Measurements from ENCODE around the gene TGFB1.
A peak's percentile ranks its signal among the peaks of the same experiment; 100 is the strongest.

DNA sequence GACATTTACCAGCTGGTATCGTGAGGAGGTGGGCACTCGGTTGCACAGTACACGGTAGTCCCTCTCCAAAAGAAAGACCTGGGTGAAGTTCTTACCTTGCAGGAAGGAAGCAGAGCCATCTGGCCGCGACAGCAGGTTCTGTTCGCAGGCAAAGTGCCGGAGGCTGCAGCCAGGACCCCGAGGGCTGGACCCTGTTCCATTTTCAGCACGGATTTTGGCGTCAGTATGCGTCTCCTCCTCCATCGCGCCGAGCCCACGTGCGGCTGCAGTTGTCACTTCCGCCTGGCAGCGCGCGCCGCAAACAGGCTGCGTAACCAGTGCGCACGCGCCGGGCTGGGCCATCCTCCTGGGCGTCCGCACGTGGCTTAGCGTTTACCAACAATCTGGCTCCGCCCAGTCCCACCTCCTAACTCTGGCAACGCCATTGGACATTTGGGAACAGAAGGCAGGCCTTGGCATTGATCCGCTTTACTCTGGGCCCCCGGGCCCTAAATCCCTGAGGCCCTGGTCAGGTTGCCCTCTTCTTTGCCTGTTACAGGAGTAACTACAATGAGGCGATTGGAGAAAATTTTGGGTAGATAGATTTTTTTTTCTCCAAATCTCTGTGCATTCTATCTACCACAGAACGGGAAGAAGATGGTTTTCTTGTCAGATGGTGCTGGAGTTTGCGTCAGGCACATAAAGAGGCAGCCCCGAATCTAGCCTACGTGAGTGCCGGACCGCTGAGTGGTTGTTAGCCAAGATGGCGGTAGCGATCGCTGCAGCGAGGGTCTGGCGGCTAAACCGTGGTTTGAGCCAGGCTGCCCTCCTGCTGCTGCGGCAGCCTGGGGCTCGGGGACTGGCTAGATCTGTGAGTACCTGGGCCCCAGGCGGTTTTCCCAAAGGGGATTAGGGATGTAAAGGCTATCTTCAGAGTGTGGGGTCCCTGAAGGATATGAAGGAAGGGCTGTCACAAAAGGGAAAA, 43.6 kb upstream of the TGFB1 start, which contains the start of the genes BCKDHA and EXOSC5:
- TF ChIP-seq, protein P1, sequence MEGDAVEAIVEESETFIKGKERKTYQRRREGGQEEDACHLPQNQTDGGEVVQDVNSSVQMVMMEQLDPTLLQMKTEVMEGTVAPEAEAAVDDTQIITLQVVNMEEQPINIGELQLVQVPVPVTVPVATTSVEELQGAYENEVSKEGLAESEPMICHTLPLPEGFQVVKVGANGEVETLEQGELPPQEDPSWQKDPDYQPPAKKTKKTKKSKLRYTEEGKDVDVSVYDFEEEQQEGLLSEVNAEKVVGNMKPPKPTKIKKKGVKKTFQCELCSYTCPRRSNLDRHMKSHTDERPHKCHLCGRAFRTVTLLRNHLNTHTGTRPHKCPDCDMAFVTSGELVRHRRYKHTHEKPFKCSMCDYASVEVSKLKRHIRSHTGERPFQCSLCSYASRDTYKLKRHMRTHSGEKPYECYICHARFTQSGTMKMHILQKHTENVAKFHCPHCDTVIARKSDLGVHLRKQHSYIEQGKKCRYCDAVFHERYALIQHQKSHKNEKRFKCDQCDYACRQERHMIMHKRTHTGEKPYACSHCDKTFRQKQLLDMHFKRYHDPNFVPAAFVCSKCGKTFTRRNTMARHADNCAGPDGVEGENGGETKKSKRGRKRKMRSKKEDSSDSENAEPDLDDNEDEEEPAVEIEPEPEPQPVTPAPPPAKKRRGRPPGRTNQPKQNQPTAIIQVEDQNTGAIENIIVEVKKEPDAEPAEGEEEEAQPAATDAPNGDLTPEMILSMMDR (IDR thresholded peaks at IDR 0.05 in 2 of 3, conservative IDR thresholded peaks at IDR 0.05 in 1 of 3; ENCODE audit: insufficient read depth in 2 of 3, low read depth in 1 of 3, low read length in 3 of 3), result no peak
- TF ChIP-seq EZH2 (IDR thresholded peaks at IDR 0.05; ENCODE audit: borderline replicate concordance, low read depth, low read length) (no peak), POLR2A (conservative IDR thresholded peaks at IDR 0.05) (peak; percentile 86), ZNF76 (CRISPR knock-in tag; IDR thresholded peaks at IDR 0.05; ENCODE audit: borderline replicate concordance) (no peak), MEF2A (IDR thresholded peaks at IDR 0.05; ENCODE audit: control insufficient read depth, low read depth, low read length) (no peak), ARNT (IDR thresholded peaks at IDR 0.05) (peak in 1 of 2 experiments; percentile 84; a peak in 2 of 4 replicates), NR2C2 (CRISPR knock-in tag; IDR thresholded peaks at IDR 0.05) (no peak), NR2C2 (tag; IDR thresholded peaks at IDR 0.05) (peak; percentile 40; the same call in 1 of the 2 replicates), SP1 (CRISPR knock-in tag; IDR thresholded peaks at IDR 0.05) (peak; percentile 83)
- TF ChIP-seq, protein P2, sequence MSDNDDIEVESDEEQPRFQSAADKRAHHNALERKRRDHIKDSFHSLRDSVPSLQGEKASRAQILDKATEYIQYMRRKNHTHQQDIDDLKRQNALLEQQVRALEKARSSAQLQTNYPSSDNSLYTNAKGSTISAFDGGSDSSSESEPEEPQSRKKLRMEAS (CRISPR knock-in tag; IDR thresholded peaks at IDR 0.05), result peak; percentile 100
- TF ChIP-seq, protein P3, sequence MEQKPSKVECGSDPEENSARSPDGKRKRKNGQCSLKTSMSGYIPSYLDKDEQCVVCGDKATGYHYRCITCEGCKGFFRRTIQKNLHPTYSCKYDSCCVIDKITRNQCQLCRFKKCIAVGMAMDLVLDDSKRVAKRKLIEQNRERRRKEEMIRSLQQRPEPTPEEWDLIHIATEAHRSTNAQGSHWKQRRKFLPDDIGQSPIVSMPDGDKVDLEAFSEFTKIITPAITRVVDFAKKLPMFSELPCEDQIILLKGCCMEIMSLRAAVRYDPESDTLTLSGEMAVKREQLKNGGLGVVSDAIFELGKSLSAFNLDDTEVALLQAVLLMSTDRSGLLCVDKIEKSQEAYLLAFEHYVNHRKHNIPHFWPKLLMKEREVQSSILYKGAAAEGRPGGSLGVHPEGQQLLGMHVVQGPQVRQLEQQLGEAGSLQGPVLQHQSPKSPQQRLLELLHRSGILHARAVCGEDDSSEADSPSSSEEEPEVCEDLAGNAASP (IDR thresholded peaks at IDR 0.05), result no peak
- TF ChIP-seq, protein P4, sequence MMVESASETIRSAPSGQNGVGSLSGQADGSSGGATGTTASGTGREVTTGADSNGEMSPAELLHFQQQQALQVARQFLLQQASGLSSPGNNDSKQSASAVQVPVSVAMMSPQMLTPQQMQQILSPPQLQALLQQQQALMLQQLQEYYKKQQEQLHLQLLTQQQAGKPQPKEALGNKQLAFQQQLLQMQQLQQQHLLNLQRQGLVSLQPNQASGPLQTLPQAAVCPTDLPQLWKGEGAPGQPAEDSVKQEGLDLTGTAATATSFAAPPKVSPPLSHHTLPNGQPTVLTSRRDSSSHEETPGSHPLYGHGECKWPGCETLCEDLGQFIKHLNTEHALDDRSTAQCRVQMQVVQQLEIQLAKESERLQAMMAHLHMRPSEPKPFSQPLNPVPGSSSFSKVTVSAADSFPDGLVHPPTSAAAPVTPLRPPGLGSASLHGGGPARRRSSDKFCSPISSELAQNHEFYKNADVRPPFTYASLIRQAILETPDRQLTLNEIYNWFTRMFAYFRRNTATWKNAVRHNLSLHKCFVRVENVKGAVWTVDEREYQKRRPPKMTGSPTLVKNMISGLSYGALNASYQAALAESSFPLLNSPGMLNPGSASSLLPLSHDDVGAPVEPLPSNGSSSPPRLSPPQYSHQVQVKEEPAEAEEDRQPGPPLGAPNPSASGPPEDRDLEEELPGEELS (CRISPR knock-in tag; IDR thresholded peaks at IDR 0.05; ENCODE audit: borderline replicate concordance), result 0 out of 2 replicates have a peak, but pooled peaks have one; percentile 45
